ENCODE data around the gene GALR2.
A peak's percentile ranks its signal among the peaks of the same experiment; 100 is the strongest.
"Not testable (repeated sequence)": the region's sequence is repeated elsewhere in the genome, so short reads cannot be mapped to it uniquely, and the experiment has no call there.

The GALR2 gene

GRCh38 chr17:76054112-76054476, 20.5 kb upstream of the GALR2 start:
- no peak overlapping the region for H3K27ac ChIP-seq
- no peak for TF ChIP-seq ZFX (IDR thresholded peaks at IDR 0.05)
- TF ChIP-seq CTCF (conservative IDR thresholded peaks at IDR 0.05), result no peak

GRCh38 chr17:76056882-76057281, 17.7 kb upstream of the GALR2 start:
- no peak overlapping the region for H3K27ac ChIP-seq
- TF ChIP-seq ZFX (IDR thresholded peaks at IDR 0.05), result no peak
- TF ChIP-seq CTCF (conservative IDR thresholded peaks at IDR 0.05), result no peak

GRCh38 chr17:76058264-76058663, 16.3 kb upstream of the GALR2 start:
- H3K27ac ChIP-seq, result not testable (repeated sequence)

- TF ChIP-seq ZFX (IDR thresholded peaks at IDR 0.05) (no peak), CTCF (conservative IDR thresholded peaks at IDR 0.05) (no peak)
- no peak overlapping the region for H3K27ac ChIP-seq
Observed at GRCh38 chr17:76063875-76064546, 10.6 kb upstream of the GALR2 start.

- H3K27ac ChIP-seq, result no peak overlapping the region
- TF ChIP-seq ZFX (IDR thresholded peaks at IDR 0.05) (no peak), CTCF (conservative IDR thresholded peaks at IDR 0.05) (no peak)
Observed at GRCh38 chr17:76065775-76066174, 8.8 kb upstream of the GALR2 start.

- no peak for TF ChIP-seq CTCF (conservative IDR thresholded peaks at IDR 0.05)
- no peak for TF ChIP-seq ZFX (IDR thresholded peaks at IDR 0.05)
- peak overlapping the region; percentile 90 for H3K27ac ChIP-seq
Observed at GRCh38 chr17:76071531-76072147, 2.9 kb upstream of the GALR2 start.

- TF ChIP-seq CTCF (conservative IDR thresholded peaks at IDR 0.05), result no peak
- peak; percentile 92; the same call in 1 of the 2 replicates for TF ChIP-seq ZFX (IDR thresholded peaks at IDR 0.05)
- H3K27ac ChIP-seq, result peak within 1 kb of the TSS; percentile 90
Observed at GRCh38 chr17:76072148-76072858, 2.3 kb upstream of the GALR2 start, which contains the start of gene SRP68. Gene SRP68, minus strand, starts transcription at chr17:76072517. Its CDS starts 26 bp downstream, at chr17:76072491.
